ENCODE data around the gene SLC9A8. TPM values are rescaled to one million over a fixed set of nuclear protein-coding genes. Genes with fewer than 3 reads are reported as not detected.
"Not testable (repeated sequence)": the region's sequence is repeated elsewhere in the genome, so short reads cannot be mapped to it uniquely, and the experiment has no call there.

SLC9A8 gene
- total RNA-seq, 1 donor from 2014 or later: 8.8 TPM

DNA sequence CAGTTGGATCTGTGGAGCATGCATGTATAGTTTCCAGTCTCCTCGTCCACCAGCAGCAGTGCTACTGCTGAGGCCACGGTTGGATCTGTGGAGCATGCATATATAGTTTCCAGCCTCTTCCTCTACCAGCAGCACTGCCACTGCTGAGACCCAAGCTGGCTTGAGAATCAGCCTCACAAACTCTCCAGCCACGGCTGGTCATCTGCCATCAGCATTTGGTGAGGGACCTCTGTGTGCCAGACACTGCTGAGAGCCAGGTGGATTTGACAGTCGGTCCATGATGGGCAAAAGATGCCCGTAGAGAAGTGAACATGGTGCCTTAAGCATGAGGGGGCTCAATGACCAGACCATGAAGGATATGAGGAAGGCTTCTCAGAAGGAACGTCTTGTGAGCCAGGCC lies 46.4 kb downstream of the SLC9A8 start:
- H3K4me3 ChIP-seq: no peak overlapping the region
- no peaks in the 10 kb centered on the region for H3K27me3 ChIP-seq
- intact Hi-C loops (cut with DNase I): no loop called here
- H3K4me1 ChIP-seq: no peaks in the 10 kb centered on the region
- no peaks in the 10 kb centered on the region for H3K9me3 ChIP-seq
- no peak for DNase-seq (ENCODE audit: extremely low spot score in 2 of 2)
- no peak overlapping the region for H3K27ac ChIP-seq
- peaks cover 0 to 16% of the 10 kb centered on the region in 2 donors for H3K36me3 ChIP-seq
- no peak for TF ChIP-seq POLR2A (IDR thresholded peaks at IDR 0.05)
- TF ChIP-seq POLR2AphosphoS5 (IDR thresholded peaks at IDR 0.05; ENCODE audit: insufficient read depth in 1 of 2, low read depth in 1 of 2): no peak
- TF ChIP-seq, protein P1, sequence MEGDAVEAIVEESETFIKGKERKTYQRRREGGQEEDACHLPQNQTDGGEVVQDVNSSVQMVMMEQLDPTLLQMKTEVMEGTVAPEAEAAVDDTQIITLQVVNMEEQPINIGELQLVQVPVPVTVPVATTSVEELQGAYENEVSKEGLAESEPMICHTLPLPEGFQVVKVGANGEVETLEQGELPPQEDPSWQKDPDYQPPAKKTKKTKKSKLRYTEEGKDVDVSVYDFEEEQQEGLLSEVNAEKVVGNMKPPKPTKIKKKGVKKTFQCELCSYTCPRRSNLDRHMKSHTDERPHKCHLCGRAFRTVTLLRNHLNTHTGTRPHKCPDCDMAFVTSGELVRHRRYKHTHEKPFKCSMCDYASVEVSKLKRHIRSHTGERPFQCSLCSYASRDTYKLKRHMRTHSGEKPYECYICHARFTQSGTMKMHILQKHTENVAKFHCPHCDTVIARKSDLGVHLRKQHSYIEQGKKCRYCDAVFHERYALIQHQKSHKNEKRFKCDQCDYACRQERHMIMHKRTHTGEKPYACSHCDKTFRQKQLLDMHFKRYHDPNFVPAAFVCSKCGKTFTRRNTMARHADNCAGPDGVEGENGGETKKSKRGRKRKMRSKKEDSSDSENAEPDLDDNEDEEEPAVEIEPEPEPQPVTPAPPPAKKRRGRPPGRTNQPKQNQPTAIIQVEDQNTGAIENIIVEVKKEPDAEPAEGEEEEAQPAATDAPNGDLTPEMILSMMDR (IDR thresholded peaks at IDR 0.05): no peak

DNA sequence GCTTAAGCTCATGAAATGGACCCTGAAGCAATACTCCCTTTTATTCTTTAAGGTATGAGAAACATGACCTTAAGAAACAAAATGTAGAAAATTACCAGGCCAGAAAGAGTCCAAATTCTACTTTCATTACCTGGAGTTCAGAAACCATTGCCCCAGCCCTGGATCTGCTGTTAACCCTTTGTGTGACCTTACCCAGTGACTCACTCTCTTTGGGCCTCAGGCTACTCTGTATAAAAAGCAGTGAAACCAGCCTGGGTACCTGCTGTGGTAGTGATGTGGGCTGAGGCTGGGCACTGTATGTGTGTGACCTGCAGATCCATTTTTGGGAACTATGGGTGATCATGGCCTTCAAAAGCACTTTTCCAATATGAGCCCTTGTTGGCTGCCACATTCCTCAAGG lies 47.2 kb downstream of the SLC9A8 start:
- H3K9me3 ChIP-seq: no peaks in the 10 kb centered on the region
- intact Hi-C loops (cut with DNase I): no loop called here
- H3K27me3 ChIP-seq: no peaks in the 10 kb centered on the region
- H3K36me3 ChIP-seq: peaks cover 0 to 21% of the 10 kb centered on the region in 2 donors
- no peak for DNase-seq (ENCODE audit: extremely low spot score in 2 of 2)
- TF ChIP-seq POLR2AphosphoS5 (IDR thresholded peaks at IDR 0.05; ENCODE audit: insufficient read depth in 1 of 2, low read depth in 1 of 2) (no peak), POLR2A (IDR thresholded peaks at IDR 0.05) (no peak)
- TF ChIP-seq, protein P1 (IDR thresholded peaks at IDR 0.05): no peak
- H3K27ac ChIP-seq: no peak overlapping the region
- no peak overlapping the region for H3K4me3 ChIP-seq
- no peaks in the 10 kb centered on the region for H3K4me1 ChIP-seq

DNA sequence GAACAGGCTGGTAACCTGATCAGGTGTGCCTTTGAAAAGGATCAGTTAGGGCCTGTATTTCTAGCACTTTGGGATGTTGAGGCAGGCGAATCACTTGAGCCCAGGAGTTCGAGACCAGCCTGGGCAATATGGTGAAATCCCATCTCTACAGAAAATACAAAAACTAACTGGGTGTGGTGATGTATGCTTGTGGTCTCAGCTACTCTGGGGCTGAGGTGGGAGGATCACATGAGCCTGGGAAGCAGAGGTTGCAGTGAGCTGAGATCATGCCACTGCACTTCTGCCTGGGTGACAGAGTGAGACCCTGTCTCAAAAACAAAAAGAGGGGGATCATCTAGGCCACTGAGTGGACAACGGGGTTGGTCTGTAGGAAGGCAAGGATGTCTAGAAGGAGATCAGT lies 48.6 kb downstream of the SLC9A8 start:
- H3K27ac ChIP-seq; intact Hi-C loops (cut with DNase I): not testable (repeated sequence)

DNA sequence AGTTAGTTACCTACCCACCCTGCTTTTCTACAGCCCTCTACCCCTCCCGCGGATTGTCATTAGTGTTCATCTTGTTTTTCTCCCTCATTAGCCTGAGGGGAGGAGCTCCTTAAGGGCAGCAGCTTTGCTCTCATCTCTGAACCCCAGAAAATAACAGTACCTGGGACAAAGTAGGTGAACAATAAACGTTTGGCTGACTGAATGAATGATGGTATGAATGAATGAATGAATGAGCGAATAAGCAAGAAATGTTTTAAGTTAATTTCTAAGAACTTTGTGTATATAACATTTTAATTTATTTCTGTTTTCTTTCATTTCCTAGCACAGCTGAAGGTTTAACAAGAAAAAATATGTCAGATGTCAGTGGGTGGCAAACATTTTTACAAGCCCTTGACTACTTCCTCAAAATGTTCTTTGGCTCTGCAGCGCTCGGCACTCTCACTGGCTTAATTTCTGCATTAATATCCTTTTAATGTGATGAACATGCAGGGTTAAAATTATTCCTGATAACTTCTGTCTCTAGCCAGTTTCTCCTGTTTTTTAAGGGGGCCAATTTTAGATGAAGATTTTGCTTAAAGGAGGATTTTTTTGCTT lies 50.1 kb downstream of the SLC9A8 start:
- Histone ChIP-seq H3K9me3 (no peaks in the 10 kb centered on the region), H3K36me3 (peaks cover 0 to 27% of the 10 kb centered on the region in 2 donors), H3K4me1 (no peaks in the 10 kb centered on the region), H3K27ac (no peak overlapping the region), H3K4me3 (no peak overlapping the region), H3K27me3 (no peaks in the 10 kb centered on the region)
- TF ChIP-seq, protein P1 (IDR thresholded peaks at IDR 0.05): no peak
- TF ChIP-seq POLR2AphosphoS5 (IDR thresholded peaks at IDR 0.05; ENCODE audit: insufficient read depth in 1 of 2, low read depth in 1 of 2) (no peak), POLR2A (IDR thresholded peaks at IDR 0.05) (no peak)
- no peak for DNase-seq (ENCODE audit: extremely low spot score in 2 of 2)
- intact Hi-C loops (cut with DNase I): no loop called here

More for the DNA sequence above, 48.6 kb downstream of the SLC9A8 start:
- not testable (repeated sequence) for H3K4me1 ChIP-seq; H3K4me3 ChIP-seq; H3K27me3 ChIP-seq; DNase-seq (ENCODE audit: extremely low spot score in 2 of 2); H3K9me3 ChIP-seq
- H3K36me3 ChIP-seq: peaks cover 0 to 31% of the 10 kb centered on the region in 2 donors

DNA sequence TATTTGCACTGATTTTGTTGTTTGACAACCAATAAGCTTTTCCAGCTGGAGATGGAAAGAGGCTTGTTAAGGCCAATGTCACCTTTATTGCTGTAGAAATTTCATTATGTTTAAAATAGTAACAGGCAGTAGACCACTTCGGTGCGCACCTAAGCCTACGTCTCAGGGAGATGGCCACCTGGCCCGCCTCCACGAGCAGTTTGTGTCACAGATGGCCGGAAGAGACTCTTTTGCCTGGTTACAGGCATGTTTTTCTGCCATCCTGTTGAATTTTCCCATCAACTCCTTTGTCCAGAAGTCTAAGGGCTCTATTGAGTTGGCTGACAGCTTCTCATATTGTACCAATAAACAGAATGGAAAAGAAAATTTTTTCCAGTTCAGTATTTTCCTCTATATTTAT lies 51.0 kb downstream of the SLC9A8 start:
- intact Hi-C loops (cut with DNase I): no loop called here
- no peaks in the 10 kb centered on the region for H3K27me3 ChIP-seq
- no peaks in the 10 kb centered on the region for H3K4me1 ChIP-seq
- no peaks in the 10 kb centered on the region for H3K9me3 ChIP-seq
- no peak for DNase-seq (ENCODE audit: extremely low spot score in 2 of 2)
- no peak overlapping the region for H3K4me3 ChIP-seq
- TF ChIP-seq POLR2AphosphoS5 (IDR thresholded peaks at IDR 0.05; ENCODE audit: insufficient read depth in 1 of 2, low read depth in 1 of 2) (no peak), POLR2A (IDR thresholded peaks at IDR 0.05) (no peak)
- TF ChIP-seq, protein P1 (IDR thresholded peaks at IDR 0.05): no peak
- peaks cover 0 to 36% of the 10 kb centered on the region in 2 donors for H3K36me3 ChIP-seq
- H3K27ac ChIP-seq: no peak overlapping the region

Measured in vagina (tissue), 2 donors.